NCI-H748 (cell line): ENCODE measurements around the gene MAPK1IP1L.
"Not testable (repeated sequence)": the region's sequence is repeated elsewhere in the genome, so short reads cannot be mapped to it uniquely, and the experiment has no call there.

Experiments used
- DNase-seq: peaks from one replicate; lab custom pipeline; 2025; ENCODE audit not compliant: unreplicated experiment; lab: John Stamatoyannopoulos, UW

MAPK1IP1L gene

GRCh38 chr14:55053500-55053899, 2.1 kb downstream of the MAPK1IP1L start:
- no peak for DNase-seq

- DNase-seq: no peak
These were observed 2.7 kb downstream of the MAPK1IP1L start for GRCh38 chr14:55054098-55054497.

- DNase-seq: no peak
These were observed 6.5 kb downstream of the MAPK1IP1L start for GRCh38 chr14:55057919-55058318.

GRCh38 chr14:55059333-55059732, 7.9 kb downstream of the MAPK1IP1L start:
- no peak for DNase-seq

- no peak for DNase-seq
These were observed 11.3 kb downstream of the MAPK1IP1L start for GRCh38 chr14:55062517-55063351.

GRCh38 chr14:55064896-55065295, 13.4 kb downstream of the MAPK1IP1L start:
- not testable (repeated sequence) for DNase-seq

- no peak for DNase-seq
These were observed 14.0 kb downstream of the MAPK1IP1L start for GRCh38 chr14:55065411-55065810.

GRCh38 chr14:55066223-55066622, 14.8 kb downstream of the MAPK1IP1L start:
- DNase-seq: no peak

GRCh38 chr14:55070981-55071411, 19.5 kb downstream of the MAPK1IP1L start:
- DNase-seq: no peak

GRCh38 chr14:55071870-55072640, 20.6 kb downstream of the MAPK1IP1L start:
- DNase-seq: no peak

- no peak for DNase-seq
These were observed 22.4 kb downstream of the MAPK1IP1L start for GRCh38 chr14:55073856-55074255.

GRCh38 chr14:55074662-55075061, 23.2 kb downstream of the MAPK1IP1L start:
- peak; percentile 6 for DNase-seq

- peak; percentile 23 for DNase-seq
These were observed 24.3 kb downstream of the MAPK1IP1L start for GRCh38 chr14:55075628-55076175.

- no peak for DNase-seq
These were observed 26.0 kb downstream of the MAPK1IP1L start for GRCh38 chr14:55077170-55078151.

GRCh38 chr14:55079961-55080360, 28.5 kb downstream of the MAPK1IP1L start:
- DNase-seq: not testable (repeated sequence)

GRCh38 chr14:55084401-55085059, 33.1 kb downstream of the MAPK1IP1L start:
- DNase-seq: no peak

GRCh38 chr14:55085060-55085660, 33.7 kb downstream of the MAPK1IP1L start:
- DNase-seq: peak; percentile 81

- no peak for DNase-seq
These were observed 35.5 kb downstream of the MAPK1IP1L start for GRCh38 chr14:55086938-55087337.

GRCh38 chr14:55088356-55088755, 36.9 kb downstream of the MAPK1IP1L start:
- DNase-seq: no peak

GRCh38 chr14:55092341-55092740, 40.9 kb downstream of the MAPK1IP1L start:
- DNase-seq: no peak
